Measurements from ENCODE around the gene MRGPRE.

Gene MRGPRE

DNA sequence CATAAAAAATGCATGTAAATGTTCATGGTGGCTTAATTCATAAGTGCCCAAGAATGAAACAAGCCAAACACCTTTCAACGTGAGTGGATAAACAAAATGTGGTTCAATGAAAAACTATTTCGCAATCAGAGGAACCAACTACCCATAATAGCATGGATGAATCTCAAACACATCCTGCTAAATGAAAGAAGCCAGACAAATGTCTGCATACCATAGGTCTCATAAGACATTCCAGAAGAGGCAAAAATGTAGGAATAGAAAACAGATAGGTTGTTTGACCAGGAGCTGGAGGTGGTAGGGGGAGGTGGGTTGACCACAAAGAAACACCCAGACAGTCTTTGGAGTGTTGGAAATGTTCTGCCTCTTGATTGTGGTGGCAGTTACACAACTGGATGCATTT, 53.9 kb downstream of the MRGPRE start:
- DNase-seq (ENCODE audit: low read depth in 3 of 3): no peak

DNA sequence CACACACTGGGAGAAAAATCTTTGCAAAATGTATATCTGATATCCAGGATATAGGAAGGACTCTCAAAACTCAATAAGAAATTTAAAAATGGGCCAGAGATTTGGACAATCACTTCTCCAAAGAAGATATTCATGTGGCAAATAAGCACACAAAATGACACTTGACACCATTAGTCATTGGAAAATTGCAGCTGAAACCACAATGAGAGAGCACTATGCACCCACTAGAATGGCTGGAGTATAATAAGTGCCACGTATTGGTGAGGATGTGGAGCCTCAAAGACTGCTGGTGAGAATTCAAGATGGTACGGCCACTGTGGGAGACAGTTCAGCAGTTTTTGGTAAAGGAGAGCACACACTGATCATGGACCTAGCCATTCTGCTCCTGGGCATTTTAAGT, 54.3 kb downstream of the MRGPRE start:
- DNase-seq (ENCODE audit: low read depth in 3 of 3): no peak
